GM12874 (cell line): ENCODE data around the gene RAB42.
A peak's percentile ranks its signal among the peaks of the same experiment; 100 is the strongest.

Experiments
- CTCF ChIP-seq: IDR thresholded peaks from 2 replicates; pipeline ENCODE4 v1.5.1; 2011; ENCODE audit warnings: low read depth, mild to moderate bottlenecking, control low read depth, low read length, moderate library complexity; ENCODE audit not compliant: insufficient read depth

RAB42 gene

DNA sequence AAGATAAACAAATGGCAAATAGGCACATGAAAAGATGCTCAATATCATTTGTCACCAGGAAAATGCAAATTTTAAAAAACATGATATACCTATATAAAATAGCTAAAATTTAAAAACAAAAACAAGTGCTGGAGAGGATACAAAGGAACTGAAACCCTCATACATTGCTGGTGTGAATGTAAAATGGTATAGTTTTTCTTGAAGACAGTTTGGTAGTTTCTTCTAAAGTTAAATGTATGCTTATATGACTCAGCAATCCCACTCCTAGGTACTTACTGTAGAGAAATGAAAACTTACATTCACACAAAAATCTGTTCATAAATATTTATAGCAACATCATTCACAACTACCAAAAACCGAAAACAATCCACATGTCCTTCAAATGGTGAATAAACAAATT, 39.6 kb downstream of the RAB42 start:
- no peak for TF ChIP-seq CTCF

- no peak for TF ChIP-seq CTCF
Measured at GRCh38 chr1:28632560-28632959, 40.5 kb downstream of the RAB42 start.

- TF ChIP-seq CTCF = peak; percentile 43; the same call in 1 of the 2 replicates
Measured at GRCh38 chr1:28640766-28641165, 48.7 kb downstream of the RAB42 start.

DNA sequence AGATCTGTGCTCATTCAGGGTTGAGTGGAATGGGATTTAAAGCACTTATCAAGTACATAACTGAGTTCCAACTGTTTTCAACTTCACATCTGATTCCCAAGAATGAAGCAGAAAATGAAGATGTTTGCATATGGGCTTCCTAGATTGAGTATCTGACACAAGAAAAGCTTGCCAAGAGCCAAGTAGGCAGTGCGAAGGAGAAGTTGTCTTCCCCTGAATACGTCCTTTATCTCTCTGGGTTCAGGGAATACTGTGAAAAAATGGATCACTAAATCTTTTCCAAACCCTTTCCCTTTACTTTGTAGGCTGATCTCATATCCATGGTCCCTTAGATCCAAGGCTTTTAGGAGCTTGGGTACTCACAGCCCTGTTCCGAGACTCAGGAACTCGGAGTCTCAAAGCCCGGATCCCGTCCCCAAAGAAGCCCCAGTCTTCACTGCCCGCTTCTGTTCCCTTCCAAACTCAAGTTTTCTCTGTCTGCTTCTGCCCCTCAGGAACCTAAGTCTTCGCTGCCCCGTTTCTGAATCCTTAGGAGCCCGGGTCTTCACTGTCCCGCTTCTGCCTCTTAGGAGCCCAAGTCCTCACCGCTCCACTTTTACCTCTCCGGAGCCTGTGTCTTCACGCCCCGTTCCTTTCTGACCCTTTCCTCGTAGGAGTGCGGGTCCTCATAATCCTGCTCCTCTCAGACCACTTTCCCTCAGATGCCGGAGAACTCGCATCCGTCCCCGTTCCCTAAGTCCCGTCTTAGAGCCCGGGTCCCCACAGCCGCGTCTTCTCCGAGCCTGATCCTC, 50.2 kb downstream of the RAB42 start:
- no peak for TF ChIP-seq CTCF

- TF ChIP-seq CTCF = peak; percentile 60
Measured at GRCh38 chr1:28642847-28643635, 51.0 kb downstream of the RAB42 start, which contains the start of gene TAF12. Gene TAF12, minus strand, starts transcription at chr1:28643067. Its CDS starts 20,986 bp downstream, at chr1:28622081.

DNA sequence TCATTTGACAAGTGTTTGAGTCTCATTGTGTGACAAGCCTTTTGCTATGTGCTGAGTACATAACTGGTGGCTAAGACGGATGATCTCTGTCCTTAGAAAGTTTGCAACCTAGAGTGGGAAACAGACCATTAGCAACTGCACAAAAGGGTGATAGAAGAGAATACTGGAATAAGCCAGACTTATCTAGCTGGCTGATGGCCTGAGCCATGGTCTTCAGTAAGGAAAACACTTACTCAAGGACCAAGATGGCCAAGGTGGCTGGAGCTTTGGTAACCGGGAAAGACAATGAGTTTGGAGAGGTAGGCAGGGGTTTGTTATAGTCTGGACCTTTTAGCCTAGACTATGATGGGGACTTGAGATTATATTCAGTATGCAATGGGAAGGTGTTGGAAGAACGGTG, 52.4 kb downstream of the RAB42 start:
- no peak for TF ChIP-seq CTCF
